H1 (cell line): ENCODE data around the gene SCAI. TPM values are rescaled to one million over a fixed set of nuclear protein-coding genes. Genes with fewer than 3 reads are reported as not detected.

ENCODE experiments used
- CTCF ChIA-PET: fragments of 300-600 bp; sonication (Branson Sonifier 250); formaldehyde crosslinking; loops from one replicate; lab custom pipeline; 2021; ENCODE audit not compliant: partially characterized antibody; lab: Charles Lee
- POLR2A ChIA-PET: fragments of 300-600 bp; sonication (Branson Sonifier 250); formaldehyde crosslinking; loops from one replicate; lab custom pipeline; 2021; ENCODE audit warnings: inconsistent platforms; ENCODE audit not compliant: partially characterized antibody; lab: Charles Lee
- DNase-seq, 2 experiments: peaks; one replicate each; pipeline versions ENCODE4 v3.0.0 to v3.0.0-alpha.2; 2010 to 2022; ENCODE audit warnings: low spot score in 2 of 2, low read depth in 1 of 2, mixed read lengths in 1 of 2
- FAIRE-seq: peaks from 2 replicates; lab custom pipeline; 2011; peaks lifted over from hg19 to GRCh38; lab: Jason Lieb, UNC
- H2AFZ ChIP-seq: 2 replicates; pipeline ENCODE4 v1.8.1; 2012; ENCODE audit warnings: low read length, inconsistent platforms
- H2AK5ac ChIP-seq: 2 replicates; pipeline ENCODE4 v1.6.1; 2013; ENCODE audit warnings: low read depth, low read length
- H2BK120ac ChIP-seq: replicated peaks from 2 replicates; pipeline ENCODE3; 2013; ENCODE audit warnings: low read depth, low read length, inconsistent platforms
- H2BK12ac ChIP-seq: 2 replicates; pipeline ENCODE4 v1.6.1; 2013; ENCODE audit warnings: low read depth, low read length
- H2BK15ac ChIP-seq: 2 replicates; pipeline ENCODE4 v1.6.1; 2013; ENCODE audit warnings: low read length
- H2BK20ac ChIP-seq: 2 replicates; pipeline ENCODE4 v1.6.1; 2013; ENCODE audit warnings: low read length
- H2BK5ac ChIP-seq: 2 replicates; pipeline ENCODE4 v1.6.1; 2013; ENCODE audit warnings: low read depth, low read length
- H3K14ac ChIP-seq: 2 replicates; pipeline ENCODE4 v1.6.1; 2013; ENCODE audit warnings: inconsistent platforms; ENCODE audit not compliant: insufficient read length
- H3K18ac ChIP-seq: 2 replicates; pipeline ENCODE4 v1.6.1; 2013; ENCODE audit warnings: low read length; ENCODE audit errors: extremely low read depth
- H3K23ac ChIP-seq: 2 replicates; pipeline ENCODE4 v1.6.1; 2013; ENCODE audit warnings: inconsistent platforms; ENCODE audit not compliant: insufficient read length
- H3K23me2 ChIP-seq: 2 replicates; pipeline ENCODE4 v1.6.1; 2013; ENCODE audit warnings: low read depth, low read length
- H3K27ac ChIP-seq: 2 replicates; pipeline ENCODE4 v1.6.1; 2011; ENCODE audit warnings: low read depth, low read length, inconsistent platforms
- H3K27me3 ChIP-seq, 4 experiments: replicated peaks in 1 of 4; 1 replicate in 1 of 4; 2 replicates in 3 of 4; pipeline versions ENCODE4 v1.6.1 to v1.8.1; 2011 to 2013; ENCODE audit warnings: low read length in 3 of 4, mild to moderate bottlenecking in 3 of 4, inconsistent platforms in 2 of 4, mixed read lengths in 2 of 4, moderate library complexity in 1 of 4; ENCODE audit not compliant: control insufficient read depth in 3 of 4, insufficient read depth in 3 of 4; ENCODE audit errors: extremely low read depth in 1 of 4
- H3K36me3 ChIP-seq, 4 experiments: 2 replicates each; pipeline versions ENCODE4 v1.6.1 to v1.8.1; 2011 to 2013; ENCODE audit warnings: mild to moderate bottlenecking in 4 of 4, low read length in 3 of 4, moderate library complexity in 2 of 4, control low read depth in 1 of 4, inconsistent platforms in 1 of 4; ENCODE audit not compliant: insufficient read depth in 4 of 4, control insufficient read depth in 2 of 4
- H3K4ac ChIP-seq: replicated peaks from 2 replicates; pipeline ENCODE3; 2013; ENCODE audit warnings: low read length, low read depth, mixed read lengths, inconsistent platforms; ENCODE audit not compliant: insufficient read length
- H3K4me1 ChIP-seq, 4 experiments: replicated peaks in 1 of 4; 1 replicate in 1 of 4; 2 replicates in 3 of 4; pipeline versions ENCODE4 v1.6.1 to v1.8.1; 2011 to 2013; ENCODE audit warnings: low read length in 3 of 4, inconsistent platforms in 2 of 4, mixed read lengths in 1 of 4; ENCODE audit not compliant: insufficient read depth in 4 of 4, control insufficient read depth in 3 of 4
- H3K4me2 ChIP-seq, 2 experiments: 2 replicates each; pipeline versions ENCODE4 v1.6.1 to v1.8.1; 2011 to 2013; ENCODE audit warnings: low read depth in 2 of 2, low read length in 2 of 2, control low read depth in 1 of 2, inconsistent platforms in 1 of 2, mild to moderate bottlenecking in 1 of 2; ENCODE audit not compliant: insufficient read depth in 1 of 2
- H3K4me3 ChIP-seq, 4 experiments: fragments of 200-600, 300-600 bp in 1 of 4; sonication (generic), shearing (Covaris generic), sonication (Bioruptor Twin) in 1 of 4; 2 replicates each; pipeline versions ENCODE4 v1.5.1 to v1.8.1; 2011 to 2016; ENCODE audit warnings: low read length in 4 of 4, low read depth in 3 of 4, control low read depth in 2 of 4, inconsistent platforms in 2 of 4, mild to moderate bottlenecking in 2 of 4, mixed read lengths in 1 of 4, moderate library complexity in 1 of 4; ENCODE audit not compliant: insufficient read depth in 2 of 4; ENCODE audit errors: extremely low read depth in 1 of 4
- H3K56ac ChIP-seq: replicated peaks from 2 replicates; pipeline ENCODE3; 2013; ENCODE audit warnings: low read depth, mild to moderate bottlenecking, mixed read lengths, low read length, inconsistent platforms; ENCODE audit not compliant: insufficient read length
- H3K79me1 ChIP-seq: 2 replicates; pipeline ENCODE4 v1.6.1; 2013; ENCODE audit warnings: low read depth, low read length, control low read depth
- H3K79me2 ChIP-seq, 2 experiments: 2 replicates each; pipeline versions ENCODE4 v1.6.1 to v1.8.1; 2012 to 2013; ENCODE audit warnings: low read length in 2 of 2, mild to moderate bottlenecking in 2 of 2, inconsistent platforms in 1 of 2; ENCODE audit not compliant: insufficient read depth in 2 of 2, control insufficient read depth in 1 of 2
- H3K9ac ChIP-seq, 4 experiments: replicated peaks in 1 of 4; 1 replicate in 1 of 4; 2 replicates in 3 of 4; pipeline versions ENCODE4 v1.6.1 to v1.8.1; 2011 to 2013; ENCODE audit warnings: low read depth in 3 of 4, low read length in 3 of 4, control low read depth in 2 of 4, mild to moderate bottlenecking in 2 of 4, moderate library complexity in 2 of 4, inconsistent platforms in 1 of 4; ENCODE audit errors: extremely low read depth in 1 of 4
- H3K9me3 ChIP-seq, 2 experiments: 2 replicates each; pipeline versions ENCODE4 v1.6.1 to v1.8.1; 2012 to 2013; ENCODE audit warnings: mild to moderate bottlenecking in 2 of 2, moderate library complexity in 2 of 2, control low read depth in 1 of 2, inconsistent platforms in 1 of 2, low read depth in 1 of 2, low read length in 1 of 2, mixed read lengths in 1 of 2; ENCODE audit not compliant: insufficient read depth in 2 of 2
- H4K20me1 ChIP-seq, 2 experiments: replicated peaks in 1 of 2; 2 replicates each; pipeline versions ENCODE3 to v1.8.1; 2011 to 2013; ENCODE audit warnings: inconsistent platforms in 2 of 2, low read length in 2 of 2, mild to moderate bottlenecking in 1 of 2; ENCODE audit not compliant: insufficient read depth in 2 of 2, control insufficient read depth in 1 of 2
- H4K5ac ChIP-seq: 2 replicates; pipeline ENCODE4 v1.6.1; 2013; ENCODE audit warnings: low read length, low read depth, mixed read lengths, inconsistent platforms; ENCODE audit not compliant: insufficient read length
- H4K8ac ChIP-seq: 2 replicates; pipeline ENCODE4 v1.8.0; 2013; ENCODE audit warnings: mild to moderate bottlenecking, moderate library complexity, low read length, inconsistent platforms; ENCODE audit not compliant: insufficient read depth; ENCODE audit errors: extremely low read depth
- H4K91ac ChIP-seq: replicated peaks from 2 replicates; pipeline ENCODE3; 2013; ENCODE audit warnings: low read length, mixed read lengths, inconsistent platforms; ENCODE audit not compliant: insufficient read length
- CBX5 ChIP-seq: fragments of 300-800, 300-1000 bp; sonication (generic); IDR thresholded peaks from 2 replicates; pipeline ENCODE4 v1.7.1; 2016; ENCODE audit warnings: antibody characterized with exemption, low read length, low read depth
- PHF8 ChIP-seq: fragments of 200-600 bp; sonication (generic); conservative IDR thresholded peaks from 2 replicates; pipeline ENCODE4 v1.7.1; 2012; ENCODE audit warnings: low read depth, mild to moderate bottlenecking, inconsistent platforms, low read length, moderate library complexity
- RXRA ChIP-seq: IDR thresholded peaks from 2 replicates; pipeline ENCODE4 v1.6.1; 2011; ENCODE audit warnings: low read depth, mild to moderate bottlenecking, low read length, moderate library complexity; ENCODE audit not compliant: insufficient read depth
- WGBS, 2 experiments: shearing (Covaris generic) in 1 of 2; methylation state at CpG; one replicate each; pipeline versions ENCODE4 v1.1.6 to v1.1.7; 2013 to 2015; ENCODE audit warnings: low lambda C conversion rate in 2 of 2, mixed read lengths in 2 of 2, inconsistent platforms in 1 of 2, low coverage in 1 of 2, missing lambda C conversion rate in 1 of 2; ENCODE audit not compliant: insufficient replicate concordance in 2 of 2, insufficient coverage in 1 of 2, insufficient read length in 1 of 2; ENCODE audit errors: extremely low coverage in 1 of 2, missing lambda C conversion rate in 1 of 2; 5-methylcytosine and 5-hydroxymethylcytosine counted together
- polyA plus RNA-seq, 7 experiments: library from polyadenylated mRNA; depleted of rRNA in 3 of 7; stranded (reverse) in 5 of 7; unstranded in 2 of 7; fragments of >200 nt in 5 of 7; fragments of 200-250 nt in 2 of 7; gene quantifications; 1 replicate in 5 of 7; 2 replicates in 1 of 7; 4 replicates in 1 of 7; pipeline versions ENCODE4 v1.2.1 to v1.2.3, GENCODE V29; 2011 to 2013; ENCODE audit warnings: missing spikeins in 2 of 7, mixed read lengths in 2 of 7
- total RNA-seq: library from RNA; stranded (reverse); fragmentation: NEBNext Ultra II Directional; extraction: Animal tissue kit (Norgen Biotek cat#: 25700); gene quantifications from 2 replicates; pipeline ENCODE4 v1.2.1, GENCODE V29; 2021
- TF ChIP-seq, protein P1 (sequence below): IDR thresholded peaks from 2 replicates; pipeline ENCODE4 v1.6.1; 2012; ENCODE audit warnings: inconsistent platforms

Gene SCAI
- total and polyA plus RNA-seq, 2 of the 8 experiments (the other 6 are each of a cell fraction or from before 2014, with no cell fraction given) = 6.4 to 19.8 TPM

DNA sequence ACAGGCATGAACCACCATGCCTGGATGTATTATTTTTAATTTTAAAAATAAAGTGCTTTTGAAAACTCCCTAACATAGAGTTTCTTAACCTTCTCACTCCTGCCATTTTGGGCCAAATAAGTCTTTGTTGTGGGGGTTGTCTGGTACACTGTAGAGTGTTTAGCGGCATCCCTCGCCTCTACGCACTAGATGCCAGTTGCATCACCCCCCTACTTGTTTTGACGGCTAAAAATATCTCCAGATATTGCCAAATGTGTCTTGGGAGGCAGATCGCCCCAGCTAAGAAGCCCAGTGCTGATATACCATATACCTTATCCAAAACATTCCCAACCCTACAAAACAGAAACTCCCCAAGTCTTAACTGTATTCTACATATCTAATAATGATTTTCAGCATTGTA is 54.6 kb downstream of the SCAI start:
- Histone ChIP-seq H3K23ac (no peak overlapping the region), H3K9me3 (no peaks in the 10 kb centered on the region; a peak in 1 of 4 replicates), H3K4me3 (no peak overlapping the region), H2BK5ac (no peak overlapping the region), H3K4me1 (no peaks in the 10 kb centered on the region), H2BK20ac (no peak overlapping the region), H3K14ac (no peak overlapping the region), H3K36me3 (no peaks in the 10 kb centered on the region; a peak in 1 of 8 replicates), H3K9ac (no peak overlapping the region), H2BK15ac (no peak overlapping the region), H4K8ac (no peak overlapping the region), H4K20me1 (peaks cover 0 to 2% of the 10 kb centered on the region in 2 experiments), H3K4ac (no peak overlapping the region), H4K5ac (no peak overlapping the region), H3K18ac (no peak overlapping the region), H3K27ac (no peak overlapping the region), H2BK12ac (no peak overlapping the region), H3K79me2 (peaks cover 0 to 15% of the 10 kb centered on the region in 2 experiments; a peak in 1 of 4 replicates)
- TF ChIP-seq RXRA = no peak
- TF ChIP-seq CBX5 = no peak
- no peak for TF ChIP-seq PHF8
- TF ChIP-seq, protein P1, sequence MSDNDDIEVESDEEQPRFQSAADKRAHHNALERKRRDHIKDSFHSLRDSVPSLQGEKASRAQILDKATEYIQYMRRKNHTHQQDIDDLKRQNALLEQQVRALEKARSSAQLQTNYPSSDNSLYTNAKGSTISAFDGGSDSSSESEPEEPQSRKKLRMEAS = no peak
- TF ChIP-seq, all 59 proteins: peak for 0
- DNase-seq (no peak), FAIRE-seq (no peak)
- Histone ChIP-seq H2BK120ac (no peak overlapping the region), H4K91ac (no peak overlapping the region), H3K56ac (no peak overlapping the region), H2AK5ac (no peak overlapping the region), H3K27me3 (no peaks in the 10 kb centered on the region), H3K4me2 (no peak overlapping the region), H3K79me1 (no peaks in the 10 kb centered on the region; the same call in none of the 2 replicates), H3K23me2 (no peaks in the 10 kb centered on the region; the same call in 1 of the 2 replicates), H2AFZ (no peak overlapping the region)
- CTCF ChIA-PET = interaction anchor here (0.9 kb wide), 1 partner anchor 54 kb away, joined by 4 read pairs; no protein-coding TSS in a partner anchor
- 97% methylated on average over 5 of the region's 5 CpGs; no CpG with 5 or more reads in 1 of the 2 experiments for WGBS, 2 experiments
- POLR2A ChIA-PET = interaction anchor here (0.6 to 1.4 kb wide), 2 partner anchors 12 to 69 kb away, joined by 3 read pairs; no protein-coding TSS in a partner anchor
